ENCODE data around the gene TGM2.

The TGM2 gene

DNA sequence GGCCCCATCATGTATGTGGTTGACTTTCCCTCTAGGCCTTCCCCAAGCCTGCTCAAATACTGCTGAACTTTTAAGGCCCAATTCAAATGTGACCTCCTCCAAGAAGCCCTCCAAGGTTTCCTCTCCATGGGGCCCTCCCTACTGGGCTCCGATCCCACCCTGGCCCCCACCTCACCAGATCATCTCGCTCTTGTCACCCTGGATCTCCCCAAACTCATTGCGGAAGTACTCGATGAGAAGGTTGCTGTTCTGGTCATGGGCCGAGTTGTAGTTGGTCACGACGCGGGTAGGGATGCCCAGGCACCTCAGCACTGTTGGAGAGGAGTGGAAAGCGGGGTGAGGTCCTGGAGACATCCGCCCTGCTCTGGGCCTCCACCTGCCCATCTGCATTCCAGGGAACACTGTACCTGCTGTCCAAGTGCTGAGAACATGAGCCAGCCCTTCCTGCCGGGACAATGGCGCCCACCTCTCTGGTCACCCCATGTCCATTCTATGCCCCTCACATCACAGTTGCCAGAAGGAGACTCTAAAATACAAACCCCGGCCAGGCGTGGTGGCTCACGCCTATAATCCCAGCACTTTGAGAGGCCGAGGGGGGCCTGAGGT lies 23.1 kb downstream of the TGM2 start:
- no peak for DNase-seq

DNA sequence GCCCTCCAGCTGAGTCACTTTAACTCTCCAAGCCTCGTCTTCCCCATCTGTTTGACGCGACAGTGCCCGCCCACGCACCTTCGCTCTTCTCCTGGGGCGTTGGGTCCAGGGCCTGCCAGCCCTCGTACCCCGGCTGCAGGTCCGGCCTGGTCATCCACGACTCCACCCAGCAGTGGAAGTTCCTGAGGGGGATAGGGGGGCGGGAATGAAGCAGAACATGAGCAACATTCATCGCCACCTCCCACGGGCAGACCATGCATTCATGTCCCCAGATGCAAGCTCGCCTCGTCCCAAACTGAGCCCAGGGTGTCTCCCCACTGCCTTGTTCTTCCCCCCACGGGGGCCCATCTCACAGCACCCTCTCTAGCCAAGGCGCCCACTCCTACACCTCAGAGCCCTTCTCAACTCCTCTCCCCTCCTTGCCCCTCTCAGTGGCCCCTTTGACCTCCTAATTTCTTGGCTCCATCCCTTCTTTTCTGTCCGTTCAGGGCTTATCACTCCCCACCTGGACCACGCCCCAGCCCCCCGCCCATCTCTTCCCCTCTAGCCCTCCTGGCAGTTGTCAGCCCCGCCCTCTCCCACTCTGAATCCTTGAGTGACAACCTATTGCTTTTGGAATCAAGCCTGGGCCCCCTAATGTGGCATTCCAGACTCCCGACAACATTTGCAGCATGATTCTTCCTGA lies 23.7 kb downstream of the TGM2 start:
- no peak for DNase-seq

DNA sequence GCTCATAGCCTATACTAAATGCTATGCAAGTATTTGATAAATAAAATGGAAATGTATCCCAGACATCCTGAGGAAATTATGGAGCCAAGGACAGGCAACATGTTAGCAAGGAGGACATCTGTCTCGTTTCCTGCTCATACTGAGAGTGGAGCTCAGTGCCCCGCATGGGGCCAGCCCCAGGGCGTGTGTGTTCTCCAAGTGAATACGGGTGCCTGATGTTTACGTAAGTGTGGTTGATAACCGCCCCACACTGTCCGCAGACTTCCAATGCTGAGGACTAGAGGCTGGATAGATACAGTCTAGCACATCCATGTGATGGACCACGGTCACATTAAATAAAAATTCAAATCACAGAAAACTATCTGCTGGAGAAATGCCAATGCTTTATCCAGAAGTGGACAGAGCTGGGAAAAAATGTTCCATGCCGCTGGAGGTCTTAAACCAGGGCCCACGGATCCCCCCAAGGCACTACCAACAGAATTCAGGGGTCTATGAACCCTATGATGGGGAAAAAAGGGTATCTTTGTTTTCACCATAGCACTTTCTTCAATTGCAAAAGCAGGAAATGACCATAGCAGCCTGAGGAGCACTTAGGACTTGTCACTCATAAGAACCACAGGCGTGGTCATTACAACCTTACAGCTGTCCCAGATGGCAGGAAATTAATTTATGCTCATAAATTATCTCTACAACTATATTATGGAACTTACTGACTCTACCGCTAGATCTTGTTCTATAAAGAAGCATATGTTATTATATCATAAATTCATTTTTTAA lies 24.9 kb downstream of the TGM2 start:
- peak; percentile 63 for DNase-seq

GRCh38 chr20:38139156-38139912 lies 25.7 kb downstream of the TGM2 start:
- DNase-seq = no peak

DNA sequence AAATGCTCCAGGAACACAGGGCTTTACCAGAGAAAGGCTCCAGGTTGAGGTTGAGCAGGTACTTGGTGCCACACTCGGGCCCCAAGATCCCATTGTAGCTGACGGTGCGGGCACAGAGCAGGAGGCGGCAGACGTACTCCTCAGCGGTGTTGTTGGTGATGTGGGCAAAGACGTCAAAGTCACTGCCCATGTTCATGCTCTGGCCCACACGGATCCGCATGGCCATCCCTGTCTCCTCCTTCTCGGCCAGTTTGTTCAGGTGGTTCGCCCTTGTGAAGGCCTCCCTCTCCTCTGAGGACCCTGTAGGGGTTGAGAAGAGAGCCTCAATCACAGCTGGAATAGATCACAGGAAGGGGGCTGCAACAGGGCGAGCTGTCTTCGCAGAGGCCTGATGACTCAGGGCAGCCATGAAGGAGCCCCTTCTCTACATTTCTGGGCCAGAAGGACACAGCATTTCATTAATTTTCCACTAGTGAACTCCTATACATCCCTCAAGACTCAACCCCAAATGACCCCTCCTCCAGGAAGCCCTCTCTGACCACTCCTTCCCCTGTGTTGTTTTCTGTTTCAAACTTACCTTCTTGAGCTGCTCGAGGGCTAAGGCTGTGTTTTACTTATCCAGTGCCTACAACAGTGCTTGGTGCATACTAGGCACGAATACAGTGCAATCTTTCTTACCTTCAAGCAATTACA lies 26.8 kb downstream of the TGM2 start:
- no peak for DNase-seq

- no peak for DNase-seq
Observed at GRCh38 chr20:38137441-38138037, 27.5 kb downstream of the TGM2 start.

DNA sequence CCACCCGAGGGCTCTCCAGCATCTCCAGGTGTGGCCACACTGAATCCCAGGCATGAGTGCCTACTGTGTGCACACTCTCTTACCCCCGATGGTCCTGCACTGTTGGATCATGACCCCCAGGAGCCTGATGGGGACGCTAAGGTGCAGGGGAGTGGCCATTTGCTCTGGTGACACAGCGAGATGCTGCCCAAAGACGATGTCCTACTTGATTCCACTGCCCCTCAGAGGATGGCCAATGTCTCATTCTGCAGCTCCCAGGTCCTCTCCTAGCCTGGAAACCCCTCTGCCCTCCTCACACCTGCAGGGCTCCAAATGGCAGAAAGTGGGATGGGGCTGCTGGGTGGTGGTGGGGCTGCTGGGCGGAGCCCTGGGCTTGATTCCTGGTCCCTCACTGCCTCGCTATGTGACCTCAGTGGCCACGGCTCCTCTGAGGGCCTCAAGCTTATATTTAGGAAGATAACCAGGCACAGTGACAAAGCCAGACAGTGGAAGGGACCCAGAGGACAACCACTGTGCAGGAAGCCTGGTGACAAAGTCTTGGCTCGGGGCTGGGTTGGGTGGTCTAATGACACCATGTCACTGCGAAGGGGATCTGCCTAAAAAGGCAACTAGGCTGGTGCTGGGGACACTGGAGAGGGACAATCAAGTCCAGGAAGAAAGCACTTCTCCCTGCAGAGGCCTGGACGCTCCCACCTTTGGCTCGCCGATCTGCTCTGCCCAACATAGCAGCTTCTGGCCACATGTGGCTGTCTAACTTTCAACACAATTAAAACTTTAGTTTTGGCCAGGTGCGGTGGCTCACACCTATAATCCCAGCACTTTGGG lies 28.4 kb downstream of the TGM2 start:
- DNase-seq = no peak

DNA sequence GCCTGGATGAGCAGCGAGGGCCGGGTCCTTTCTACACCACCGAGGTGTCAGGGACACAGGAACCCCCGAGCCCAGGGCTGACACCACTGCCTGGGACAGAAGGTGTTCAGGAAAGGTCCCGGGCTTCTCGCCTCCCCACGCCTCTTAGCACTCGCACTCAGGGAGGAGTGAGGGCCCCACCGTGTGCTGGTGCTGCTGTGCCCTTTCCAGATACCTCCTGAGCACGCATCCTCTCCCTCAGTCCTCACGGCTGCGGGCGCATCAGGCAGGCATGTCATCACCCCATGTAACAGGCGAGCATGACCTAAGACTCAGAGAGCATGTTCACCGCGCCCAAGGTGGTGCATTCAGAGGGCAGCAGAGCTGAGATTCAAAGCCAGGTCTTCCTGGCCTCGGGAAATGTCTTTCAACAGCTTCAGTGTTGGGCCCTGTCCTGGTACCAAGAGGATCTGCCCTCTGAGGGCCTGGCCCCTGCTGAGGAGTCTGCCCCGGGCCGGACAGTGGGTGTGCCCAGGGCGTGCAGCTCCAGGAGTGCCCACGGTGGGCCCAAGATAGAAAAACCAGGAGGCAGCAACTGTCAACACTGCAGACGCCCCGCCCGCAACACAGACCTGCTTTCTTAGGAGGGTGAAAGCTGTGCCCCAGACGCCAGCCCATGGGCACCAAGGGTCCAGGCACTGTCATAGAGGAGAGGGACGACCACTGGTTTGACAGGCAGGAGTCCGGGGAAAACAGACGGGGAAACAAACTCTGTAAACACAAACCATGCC lies 29.2 kb downstream of the TGM2 start:
- no peak for DNase-seq

- no peak for DNase-seq
Observed at GRCh38 chr20:38135271-38135650, 29.8 kb downstream of the TGM2 start.

GRCh38 chr20:38134427-38135270 lies 30.4 kb downstream of the TGM2 start:
- peak; percentile 67 for DNase-seq

DNA sequence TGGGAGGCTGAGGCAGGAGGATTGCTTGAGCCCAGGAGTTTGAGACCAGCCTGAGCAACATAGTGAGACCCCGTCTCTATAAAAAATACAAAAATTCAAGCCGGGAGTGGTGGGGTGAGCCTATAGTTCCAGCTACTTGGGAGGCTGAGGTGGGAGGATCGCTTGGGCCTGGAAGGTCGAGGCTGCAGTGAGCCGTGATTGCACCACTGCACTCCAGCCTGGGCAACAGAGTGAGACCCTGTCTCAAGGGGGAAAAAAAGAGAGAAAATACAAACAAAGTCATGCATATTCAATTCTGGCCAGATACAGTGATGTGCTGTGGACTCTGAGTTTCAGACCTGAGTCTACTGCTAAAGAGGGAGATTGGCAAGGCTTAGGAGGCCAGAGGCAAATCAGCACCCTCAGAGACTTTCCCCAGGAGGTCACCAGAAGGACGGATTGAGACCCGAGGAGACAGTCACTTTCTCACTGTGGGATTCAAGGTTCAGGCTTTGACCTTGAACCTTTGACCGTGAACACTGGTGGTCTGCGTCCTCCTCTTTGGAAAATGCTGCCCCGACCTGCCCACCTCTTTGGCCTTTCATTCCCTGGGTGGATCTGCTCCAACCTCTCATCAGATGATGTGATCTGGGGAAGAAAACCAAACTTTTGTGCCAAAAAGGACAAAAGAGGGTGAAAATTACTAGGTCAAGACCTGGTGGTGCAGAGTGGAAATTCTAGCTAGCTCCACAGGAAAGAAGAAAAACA lies 31.2 kb downstream of the TGM2 start:
- DNase-seq = no peak

DNA sequence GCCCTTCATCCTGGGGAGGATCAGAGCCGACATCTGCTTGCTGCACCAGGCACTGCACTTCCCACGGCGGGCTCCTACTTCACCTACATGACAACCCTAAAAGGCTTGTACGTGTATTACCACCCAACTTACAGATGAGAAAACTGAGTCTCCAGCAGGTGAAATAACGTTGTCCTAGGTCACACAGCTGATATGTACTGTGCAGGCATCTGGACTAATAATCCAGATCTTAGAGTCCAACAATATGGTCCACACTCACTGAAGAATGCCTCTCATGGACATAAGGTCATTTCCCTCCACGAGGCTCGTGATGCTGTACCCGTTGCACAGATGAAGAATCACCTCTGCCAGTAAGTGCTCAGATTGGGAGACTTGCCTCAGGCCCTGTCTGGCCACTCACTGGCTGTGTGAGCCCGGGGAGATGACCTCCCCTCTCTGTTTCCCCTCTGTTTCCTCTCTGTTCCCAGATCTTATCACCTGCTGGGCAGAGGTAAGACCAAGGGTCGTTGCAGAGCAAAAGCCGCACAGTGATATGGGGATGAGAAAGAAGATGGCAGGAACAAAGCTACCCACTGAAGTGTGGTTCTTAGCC lies 32.1 kb downstream of the TGM2 start:
- DNase-seq = no peak

GRCh38 chr20:38132156-38132909 lies 32.7 kb downstream of the TGM2 start:
- no peak for DNase-seq

DNA sequence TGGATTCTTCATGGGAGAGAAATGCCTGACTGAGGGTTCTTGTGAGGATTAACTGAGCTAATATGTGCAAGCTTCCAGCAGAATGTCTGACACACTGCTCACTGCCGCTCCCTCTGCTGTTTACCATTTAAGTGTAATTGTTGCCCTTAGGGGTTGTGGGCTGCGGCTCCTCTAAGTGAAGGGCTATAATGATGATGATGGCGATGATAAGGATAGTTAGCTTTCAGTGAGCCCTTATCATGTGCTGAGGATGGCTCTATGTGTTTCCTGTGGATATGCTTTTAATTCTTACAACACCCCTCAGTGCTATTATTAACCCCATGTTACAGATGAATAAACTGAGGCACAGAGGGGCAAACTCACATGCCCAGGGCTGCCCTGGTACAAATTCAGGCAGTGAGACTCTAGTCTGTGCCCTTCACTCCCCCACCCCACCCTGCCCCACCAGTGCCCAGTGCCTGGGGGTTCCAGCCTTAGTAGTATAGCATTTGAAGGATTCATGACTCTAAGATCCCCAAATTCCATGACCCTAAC lies 33.4 kb downstream of the TGM2 start:
- DNase-seq = peak; percentile 57

- no peak for DNase-seq
Observed at GRCh38 chr20:38130687-38131587, 34.1 kb downstream of the TGM2 start.

GRCh38 chr20:38129893-38130609 lies 35.0 kb downstream of the TGM2 start:
- no peak for DNase-seq
